Measurements from ENCODE around the gene RBL2.

DNA sequence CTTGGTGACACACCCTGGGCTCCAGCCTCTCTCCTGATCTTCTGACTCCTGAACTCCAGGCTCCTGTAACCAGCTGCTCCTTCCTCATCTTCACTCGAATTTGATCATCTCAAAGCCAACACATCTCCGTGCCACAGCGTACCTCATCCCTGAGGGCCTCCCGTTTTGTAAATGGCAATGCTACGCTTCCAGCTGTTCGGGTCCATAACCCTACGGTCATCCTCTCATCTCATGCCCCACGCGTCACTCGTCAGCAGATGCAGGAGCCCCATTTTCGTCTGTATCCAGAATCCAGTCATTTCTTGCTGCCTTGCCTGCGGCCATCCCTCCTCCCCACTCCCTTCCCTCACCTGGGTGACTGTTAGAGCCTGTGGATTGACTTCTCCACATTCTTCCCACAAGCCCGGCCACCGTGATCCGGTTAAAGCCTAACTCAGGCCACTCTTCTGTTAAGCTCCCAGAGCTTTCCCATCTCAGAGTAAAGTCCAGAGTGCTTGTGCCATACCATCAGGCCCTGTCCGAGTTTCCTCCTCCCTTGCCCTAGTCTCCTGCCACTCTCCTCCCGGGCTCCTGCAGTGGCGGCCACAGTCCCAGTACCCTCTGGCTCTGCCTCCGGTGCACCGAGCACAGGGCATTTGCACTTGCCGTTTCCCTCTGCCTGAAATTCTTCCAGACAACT is 89.0 kb downstream of the RBL2 start:
- TF ChIP-seq EZH2 (IDR thresholded peaks at IDR 0.05; ENCODE audit: borderline replicate concordance, insufficient read depth, low read length, poor library complexity, severe bottlenecking) (no peak), EP300 (conservative IDR thresholded peaks at IDR 0.05; ENCODE audit: poor library complexity, severe bottlenecking) (no peak), POLR2AphosphoS5 (IDR thresholded peaks at IDR 0.05) (no peak)
- TF ChIP-seq, protein P1, sequence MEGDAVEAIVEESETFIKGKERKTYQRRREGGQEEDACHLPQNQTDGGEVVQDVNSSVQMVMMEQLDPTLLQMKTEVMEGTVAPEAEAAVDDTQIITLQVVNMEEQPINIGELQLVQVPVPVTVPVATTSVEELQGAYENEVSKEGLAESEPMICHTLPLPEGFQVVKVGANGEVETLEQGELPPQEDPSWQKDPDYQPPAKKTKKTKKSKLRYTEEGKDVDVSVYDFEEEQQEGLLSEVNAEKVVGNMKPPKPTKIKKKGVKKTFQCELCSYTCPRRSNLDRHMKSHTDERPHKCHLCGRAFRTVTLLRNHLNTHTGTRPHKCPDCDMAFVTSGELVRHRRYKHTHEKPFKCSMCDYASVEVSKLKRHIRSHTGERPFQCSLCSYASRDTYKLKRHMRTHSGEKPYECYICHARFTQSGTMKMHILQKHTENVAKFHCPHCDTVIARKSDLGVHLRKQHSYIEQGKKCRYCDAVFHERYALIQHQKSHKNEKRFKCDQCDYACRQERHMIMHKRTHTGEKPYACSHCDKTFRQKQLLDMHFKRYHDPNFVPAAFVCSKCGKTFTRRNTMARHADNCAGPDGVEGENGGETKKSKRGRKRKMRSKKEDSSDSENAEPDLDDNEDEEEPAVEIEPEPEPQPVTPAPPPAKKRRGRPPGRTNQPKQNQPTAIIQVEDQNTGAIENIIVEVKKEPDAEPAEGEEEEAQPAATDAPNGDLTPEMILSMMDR (IDR thresholded peaks at IDR 0.05; ENCODE audit: poor library complexity, severe bottlenecking), result no peak
- TF ChIP-seq, protein P2, sequence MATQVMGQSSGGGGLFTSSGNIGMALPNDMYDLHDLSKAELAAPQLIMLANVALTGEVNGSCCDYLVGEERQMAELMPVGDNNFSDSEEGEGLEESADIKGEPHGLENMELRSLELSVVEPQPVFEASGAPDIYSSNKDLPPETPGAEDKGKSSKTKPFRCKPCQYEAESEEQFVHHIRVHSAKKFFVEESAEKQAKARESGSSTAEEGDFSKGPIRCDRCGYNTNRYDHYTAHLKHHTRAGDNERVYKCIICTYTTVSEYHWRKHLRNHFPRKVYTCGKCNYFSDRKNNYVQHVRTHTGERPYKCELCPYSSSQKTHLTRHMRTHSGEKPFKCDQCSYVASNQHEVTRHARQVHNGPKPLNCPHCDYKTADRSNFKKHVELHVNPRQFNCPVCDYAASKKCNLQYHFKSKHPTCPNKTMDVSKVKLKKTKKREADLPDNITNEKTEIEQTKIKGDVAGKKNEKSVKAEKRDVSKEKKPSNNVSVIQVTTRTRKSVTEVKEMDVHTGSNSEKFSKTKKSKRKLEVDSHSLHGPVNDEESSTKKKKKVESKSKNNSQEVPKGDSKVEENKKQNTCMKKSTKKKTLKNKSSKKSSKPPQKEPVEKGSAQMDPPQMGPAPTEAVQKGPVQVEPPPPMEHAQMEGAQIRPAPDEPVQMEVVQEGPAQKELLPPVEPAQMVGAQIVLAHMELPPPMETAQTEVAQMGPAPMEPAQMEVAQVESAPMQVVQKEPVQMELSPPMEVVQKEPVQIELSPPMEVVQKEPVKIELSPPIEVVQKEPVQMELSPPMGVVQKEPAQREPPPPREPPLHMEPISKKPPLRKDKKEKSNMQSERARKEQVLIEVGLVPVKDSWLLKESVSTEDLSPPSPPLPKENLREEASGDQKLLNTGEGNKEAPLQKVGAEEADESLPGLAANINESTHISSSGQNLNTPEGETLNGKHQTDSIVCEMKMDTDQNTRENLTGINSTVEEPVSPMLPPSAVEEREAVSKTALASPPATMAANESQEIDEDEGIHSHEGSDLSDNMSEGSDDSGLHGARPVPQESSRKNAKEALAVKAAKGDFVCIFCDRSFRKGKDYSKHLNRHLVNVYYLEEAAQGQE (IDR thresholded peaks at IDR 0.05; ENCODE audit: borderline replicate concordance), result no peak

Data from neural cell (in vitro differentiated cells).